ENCODE measurements around the gene NINJ1. TPM values are rescaled to one million over a fixed set of nuclear protein-coding genes. Genes with fewer than 3 reads are reported as not detected.

Gene NINJ1
- total and polyA plus RNA-seq, 2 donors (not counting 1 experiment from before 2014, with no cell fraction given) = 8.3 to 13.2 TPM

DNA sequence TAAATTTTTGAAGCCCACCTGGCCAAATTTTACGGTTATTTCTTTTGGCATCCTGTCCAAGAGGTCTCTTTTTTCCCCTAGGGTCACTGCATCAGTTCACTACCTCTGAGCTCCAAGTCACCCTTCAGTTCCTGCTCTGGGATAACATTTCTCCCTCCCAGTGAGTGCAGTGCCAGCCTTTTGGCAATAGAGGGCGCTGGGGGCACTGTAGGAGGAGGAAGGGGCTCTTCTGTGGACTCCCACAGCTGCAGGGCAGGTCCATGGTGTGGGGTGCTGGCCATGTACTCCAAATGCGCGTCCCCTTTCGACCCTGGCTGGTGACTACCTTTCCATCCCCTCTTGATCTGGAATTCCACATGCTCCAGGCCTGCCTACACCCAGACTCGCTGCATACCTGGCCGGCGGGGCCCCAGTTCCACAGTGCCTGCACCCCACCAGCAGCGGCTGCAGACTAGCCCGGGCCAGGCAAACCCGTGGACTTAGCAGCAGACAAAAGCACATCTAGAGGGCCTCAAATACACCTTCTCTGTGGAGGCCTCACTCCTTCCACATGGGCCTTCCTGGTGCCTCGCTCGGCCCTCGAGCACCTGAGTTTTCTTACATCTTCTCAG lies 20.3 kb upstream of the NINJ1 start:
- no peaks in the 10 kb centered on the region for H3K9me3 Mint-ChIP-seq (ENCODE audit: insufficient read depth)
- no peaks in the 10 kb centered on the region for H3K36me3 ChIP-seq (replicated peaks in 1 of 2; ENCODE audit: control extremely low read depth in 1 of 2, control insufficient read depth in 1 of 2, extremely low read depth in 1 of 2, insufficient read depth in 2 of 2, low read length in 1 of 2)
- no peaks in the 10 kb centered on the region for H3K4me1 ChIP-seq (ENCODE audit: control insufficient read depth in 2 of 2, insufficient read depth in 2 of 2, low read length in 2 of 2)
- H3K4me3 Mint-ChIP-seq = no peak overlapping the region
- peaks cover 0 to 5% (median 0%) of the 10 kb centered on the region in 3 donors for H3K9me3 ChIP-seq (ENCODE audit: control extremely low read depth in 1 of 3, control insufficient read depth in 2 of 3, insufficient read depth in 1 of 3, low read length in 2 of 3)
- TF ChIP-seq, protein P1, sequence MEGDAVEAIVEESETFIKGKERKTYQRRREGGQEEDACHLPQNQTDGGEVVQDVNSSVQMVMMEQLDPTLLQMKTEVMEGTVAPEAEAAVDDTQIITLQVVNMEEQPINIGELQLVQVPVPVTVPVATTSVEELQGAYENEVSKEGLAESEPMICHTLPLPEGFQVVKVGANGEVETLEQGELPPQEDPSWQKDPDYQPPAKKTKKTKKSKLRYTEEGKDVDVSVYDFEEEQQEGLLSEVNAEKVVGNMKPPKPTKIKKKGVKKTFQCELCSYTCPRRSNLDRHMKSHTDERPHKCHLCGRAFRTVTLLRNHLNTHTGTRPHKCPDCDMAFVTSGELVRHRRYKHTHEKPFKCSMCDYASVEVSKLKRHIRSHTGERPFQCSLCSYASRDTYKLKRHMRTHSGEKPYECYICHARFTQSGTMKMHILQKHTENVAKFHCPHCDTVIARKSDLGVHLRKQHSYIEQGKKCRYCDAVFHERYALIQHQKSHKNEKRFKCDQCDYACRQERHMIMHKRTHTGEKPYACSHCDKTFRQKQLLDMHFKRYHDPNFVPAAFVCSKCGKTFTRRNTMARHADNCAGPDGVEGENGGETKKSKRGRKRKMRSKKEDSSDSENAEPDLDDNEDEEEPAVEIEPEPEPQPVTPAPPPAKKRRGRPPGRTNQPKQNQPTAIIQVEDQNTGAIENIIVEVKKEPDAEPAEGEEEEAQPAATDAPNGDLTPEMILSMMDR (IDR thresholded peaks at IDR 0.05) = peak; percentile 65
- no peak for TF ChIP-seq EZH2 (IDR thresholded peaks at IDR 0.05; ENCODE audit: borderline replicate concordance, insufficient read depth, low read depth, low read length, poor library complexity, severe bottlenecking)
- H2AFZ ChIP-seq (ENCODE audit: insufficient read depth, low read depth, low read length, poor library complexity, severe bottlenecking) = no peak overlapping the region
- no peaks in the 10 kb centered on the region for H3K79me2 ChIP-seq (ENCODE audit: control insufficient read depth, insufficient read depth, low read length)
- ATAC-seq (ENCODE audit: low read depth) (peak; percentile 31), DNase-seq (peak; percentile 44)
- H4K20me1 ChIP-seq (ENCODE audit: control insufficient read depth, insufficient read depth, low read length, poor library complexity, severe bottlenecking) = no peaks in the 10 kb centered on the region
- no peaks in the 10 kb centered on the region for H3K27me3 Mint-ChIP-seq
- no peaks in the 10 kb centered on the region for H3K27me3 ChIP-seq (replicated peaks in 1 of 4; ENCODE audit: control extremely low read depth in 1 of 4, control insufficient read depth in 3 of 4, insufficient read depth in 4 of 4, low read length in 3 of 4)
- H3K4me3 ChIP-seq (ENCODE audit: control extremely low read depth in 1 of 5, extremely low read depth in 1 of 5, insufficient read depth in 1 of 5, low read depth in 2 of 5, low read length in 4 of 5) = no peak overlapping the region
- H3K4me2 ChIP-seq (replicated peaks; ENCODE audit: low read depth, low read length, poor library complexity, severe bottlenecking) = no peak overlapping the region
- H3K27ac ChIP-seq (ENCODE audit: low read length in 2 of 2) = no peak overlapping the region
- no peak overlapping the region for H3K27ac Mint-ChIP-seq
- CTCF ChIA-PET = interaction anchor here (1.3 to 2.2 kb wide), 3 partner anchors 10 to 148 kb away, joined by 4 to 10 read pairs (median 5); no protein-coding TSS in a partner anchor
- WGBS (ENCODE audit: insufficient coverage) = 96% methylated on average over 12 of the region's 14 CpGs
- H3K9ac ChIP-seq (ENCODE audit: low read length) = no peak overlapping the region
- intact Hi-C loops (cut with micrococcal nuclease) = no loop called here
- no peaks in the 10 kb centered on the region for H3K4me1 Mint-ChIP-seq
- POLR2A ChIA-PET = no interaction called here

DNA sequence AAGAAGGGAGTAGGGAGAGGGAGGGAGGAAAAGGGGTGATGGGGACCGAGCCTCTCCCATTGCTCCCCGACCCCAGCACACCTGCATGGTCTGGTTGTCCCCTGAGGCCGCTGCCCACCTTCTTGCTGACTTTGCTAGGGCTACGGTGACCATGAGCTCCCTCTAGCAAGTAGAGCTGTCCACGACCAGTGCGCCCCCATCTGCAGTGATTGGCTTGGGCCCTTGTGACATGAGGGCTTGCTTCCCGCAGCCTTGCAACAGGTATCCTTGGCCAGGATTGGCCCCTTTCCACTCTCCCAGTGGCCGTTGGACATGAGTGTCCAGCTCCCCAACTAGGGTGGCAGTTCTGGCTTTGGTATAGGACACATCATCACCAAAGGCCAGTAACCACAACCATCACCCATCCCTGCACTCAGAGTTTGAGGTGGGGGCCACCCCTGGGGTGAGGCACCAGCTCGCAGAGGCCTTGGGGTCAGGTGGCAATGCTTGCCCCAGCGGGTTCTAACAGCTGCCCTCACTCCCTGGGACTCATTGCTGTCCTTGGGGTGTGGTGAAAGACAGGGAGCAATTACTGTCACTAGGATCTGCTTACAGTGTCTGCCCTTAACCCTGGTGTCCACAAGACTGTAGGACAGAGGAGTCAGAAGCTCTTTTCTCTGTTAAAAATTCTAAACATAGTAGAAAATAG lies 17.2 kb upstream of the NINJ1 start:
- Mint-ChIP-seq H3K27ac (no peak overlapping the region), H3K27me3 (no peaks in the 10 kb centered on the region), H3K9me3 (ENCODE audit: insufficient read depth) (peaks cover 2% of the 10 kb centered on the region), H3K4me1 (no peaks in the 10 kb centered on the region), H3K4me3 (no peak overlapping the region)
- WGBS (ENCODE audit: insufficient coverage) = 96% methylated on average over 9 of the region's 10 CpGs
- H3K36me3 ChIP-seq (replicated peaks in 1 of 2; ENCODE audit: control extremely low read depth in 1 of 2, control insufficient read depth in 1 of 2, extremely low read depth in 1 of 2, insufficient read depth in 2 of 2, low read length in 1 of 2) = no peaks in the 10 kb centered on the region
- ATAC-seq (ENCODE audit: low read depth) (no peak), DNase-seq (no peak)
- no peak overlapping the region for H3K4me3 ChIP-seq (ENCODE audit: control extremely low read depth in 1 of 5, extremely low read depth in 1 of 5, insufficient read depth in 1 of 5, low read depth in 2 of 5, low read length in 4 of 5)
- intact Hi-C loops (cut with micrococcal nuclease) = no loop called here
- H3K27me3 ChIP-seq (replicated peaks in 1 of 4; ENCODE audit: control extremely low read depth in 1 of 4, control insufficient read depth in 3 of 4, insufficient read depth in 4 of 4, low read length in 3 of 4) = no peaks in the 10 kb centered on the region
- H3K79me2 ChIP-seq (ENCODE audit: control insufficient read depth, insufficient read depth, low read length) = no peaks in the 10 kb centered on the region
- no peak overlapping the region for H3K4me2 ChIP-seq (replicated peaks; ENCODE audit: low read depth, low read length, poor library complexity, severe bottlenecking)
- ChIA-PET CTCF (interaction anchor here (1.3 kb wide), 1 partner anchor 31 kb away, joined by 3 read pairs; no protein-coding TSS in a partner anchor), POLR2A (no interaction called here)
- H3K27ac ChIP-seq (ENCODE audit: low read length in 2 of 2) = no peak overlapping the region
- TF ChIP-seq EZH2 (IDR thresholded peaks at IDR 0.05; ENCODE audit: borderline replicate concordance, insufficient read depth, low read depth, low read length, poor library complexity, severe bottlenecking) = no peak
- TF ChIP-seq, protein P1 (IDR thresholded peaks at IDR 0.05) = no peak
- no peak overlapping the region for H3K9ac ChIP-seq (ENCODE audit: low read length)
- no peaks in the 10 kb centered on the region for H4K20me1 ChIP-seq (ENCODE audit: control insufficient read depth, insufficient read depth, low read length, poor library complexity, severe bottlenecking)
- peaks cover 0 to 4% (median 0%) of the 10 kb centered on the region in 3 donors for H3K9me3 ChIP-seq (ENCODE audit: control extremely low read depth in 1 of 3, control insufficient read depth in 2 of 3, insufficient read depth in 1 of 3, low read length in 2 of 3)
- H2AFZ ChIP-seq (ENCODE audit: insufficient read depth, low read depth, low read length, poor library complexity, severe bottlenecking) = no peak overlapping the region
- H3K4me1 ChIP-seq (ENCODE audit: control insufficient read depth in 2 of 2, insufficient read depth in 2 of 2, low read length in 2 of 2) = no peaks in the 10 kb centered on the region
